AG09309 (cell line): Measurements from ENCODE around the gene ENHO.

ENCODE experiments used
- DNase-seq: peaks from one replicate; pipeline ENCODE4 v3.0.0-alpha.2; 2010; ENCODE audit warnings: low read depth
- H3K4me3 ChIP-seq: 2 replicates; pipeline ENCODE4 v1.5.1; 2011; ENCODE audit warnings: mild to moderate bottlenecking, low read depth, low read length, moderate library complexity; ENCODE audit not compliant: control insufficient read depth
- TF ChIP-seq, protein P1 (sequence below): IDR thresholded peaks from 2 replicates; pipeline ENCODE4 v1.5.1; 2011; ENCODE audit warnings: mild to moderate bottlenecking, low read depth, low read length, inconsistent platforms; ENCODE audit not compliant: insufficient read depth, control insufficient read depth; ENCODE audit errors: missing control alignments

Gene ENHO

DNA sequence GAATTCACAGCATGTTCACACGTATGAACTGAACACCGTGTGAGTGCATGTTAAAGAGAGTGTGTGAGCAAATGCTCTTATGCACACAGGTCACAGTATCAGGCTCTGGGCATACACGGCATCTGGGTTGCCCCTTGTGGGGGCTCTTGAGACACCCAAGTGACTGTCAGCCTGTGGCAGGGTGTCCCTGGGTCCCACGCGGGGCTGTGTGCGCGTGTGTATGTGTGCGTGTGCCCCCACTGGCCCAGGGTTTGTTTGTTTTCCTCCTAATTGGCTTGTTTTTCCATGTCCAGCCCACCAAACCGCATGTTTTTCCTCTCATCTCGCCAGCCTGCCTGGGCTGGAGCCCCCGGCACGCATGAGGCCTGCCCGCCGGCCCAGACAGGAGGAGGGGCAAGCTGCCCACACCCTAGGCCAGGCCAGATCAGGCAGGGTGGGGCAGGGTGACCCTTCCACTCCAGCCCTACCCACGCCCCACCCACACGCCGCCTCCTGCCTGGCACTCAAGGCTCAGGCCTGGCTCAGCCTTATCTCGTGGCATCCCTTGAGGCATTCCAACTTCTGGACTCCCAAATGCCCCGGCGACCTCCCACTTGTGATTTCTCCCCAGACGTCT, 37.9 kb upstream of the ENHO start:
- no peak overlapping the region for H3K4me3 ChIP-seq
- DNase-seq: no peak
- TF ChIP-seq, protein P1, sequence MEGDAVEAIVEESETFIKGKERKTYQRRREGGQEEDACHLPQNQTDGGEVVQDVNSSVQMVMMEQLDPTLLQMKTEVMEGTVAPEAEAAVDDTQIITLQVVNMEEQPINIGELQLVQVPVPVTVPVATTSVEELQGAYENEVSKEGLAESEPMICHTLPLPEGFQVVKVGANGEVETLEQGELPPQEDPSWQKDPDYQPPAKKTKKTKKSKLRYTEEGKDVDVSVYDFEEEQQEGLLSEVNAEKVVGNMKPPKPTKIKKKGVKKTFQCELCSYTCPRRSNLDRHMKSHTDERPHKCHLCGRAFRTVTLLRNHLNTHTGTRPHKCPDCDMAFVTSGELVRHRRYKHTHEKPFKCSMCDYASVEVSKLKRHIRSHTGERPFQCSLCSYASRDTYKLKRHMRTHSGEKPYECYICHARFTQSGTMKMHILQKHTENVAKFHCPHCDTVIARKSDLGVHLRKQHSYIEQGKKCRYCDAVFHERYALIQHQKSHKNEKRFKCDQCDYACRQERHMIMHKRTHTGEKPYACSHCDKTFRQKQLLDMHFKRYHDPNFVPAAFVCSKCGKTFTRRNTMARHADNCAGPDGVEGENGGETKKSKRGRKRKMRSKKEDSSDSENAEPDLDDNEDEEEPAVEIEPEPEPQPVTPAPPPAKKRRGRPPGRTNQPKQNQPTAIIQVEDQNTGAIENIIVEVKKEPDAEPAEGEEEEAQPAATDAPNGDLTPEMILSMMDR: no peak

DNA sequence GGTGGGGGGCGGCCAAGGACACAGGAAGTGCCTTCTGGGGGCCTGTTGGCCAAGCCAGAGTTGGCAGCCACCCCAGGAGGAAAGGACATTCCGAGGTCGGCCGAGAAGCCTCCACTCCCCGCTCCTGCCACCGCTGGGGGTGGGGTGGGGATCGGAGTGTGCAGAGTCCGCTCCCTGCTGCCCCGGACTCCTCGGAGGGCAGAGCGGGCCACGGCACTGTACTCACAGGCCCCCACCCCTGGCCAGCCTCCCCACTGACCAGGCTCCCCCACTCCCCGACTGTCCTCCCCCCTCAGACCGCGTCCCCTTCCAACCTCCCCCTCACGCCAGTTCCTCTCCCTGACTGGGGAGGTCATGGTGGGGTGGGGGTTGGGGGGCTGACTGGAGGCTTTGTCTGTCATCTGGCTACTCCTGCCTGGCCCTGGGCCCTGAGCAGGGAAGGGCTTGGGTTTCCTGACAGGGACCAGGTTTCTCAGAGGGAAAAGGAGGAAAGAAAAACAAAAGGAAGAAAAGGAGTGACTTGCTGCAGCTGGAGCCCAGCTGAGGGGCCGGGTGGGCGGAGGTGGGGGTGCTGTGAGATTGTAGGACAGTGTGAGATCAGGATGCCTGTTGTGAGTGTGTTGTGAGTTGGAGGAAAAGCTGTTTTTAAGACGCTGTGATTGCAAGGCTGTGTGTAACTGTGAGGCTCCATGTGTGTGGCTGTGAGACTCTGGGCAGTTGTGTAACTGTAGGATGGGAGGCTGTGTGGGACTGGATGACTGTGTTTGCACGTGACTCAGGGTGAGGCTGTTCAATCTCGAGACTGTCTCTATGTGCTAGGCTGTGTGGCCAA, 37.0 kb upstream of the ENHO start:
- H3K4me3 ChIP-seq: no peak overlapping the region
- TF ChIP-seq, protein P1: no peak
- DNase-seq: peak; percentile 13

DNA sequence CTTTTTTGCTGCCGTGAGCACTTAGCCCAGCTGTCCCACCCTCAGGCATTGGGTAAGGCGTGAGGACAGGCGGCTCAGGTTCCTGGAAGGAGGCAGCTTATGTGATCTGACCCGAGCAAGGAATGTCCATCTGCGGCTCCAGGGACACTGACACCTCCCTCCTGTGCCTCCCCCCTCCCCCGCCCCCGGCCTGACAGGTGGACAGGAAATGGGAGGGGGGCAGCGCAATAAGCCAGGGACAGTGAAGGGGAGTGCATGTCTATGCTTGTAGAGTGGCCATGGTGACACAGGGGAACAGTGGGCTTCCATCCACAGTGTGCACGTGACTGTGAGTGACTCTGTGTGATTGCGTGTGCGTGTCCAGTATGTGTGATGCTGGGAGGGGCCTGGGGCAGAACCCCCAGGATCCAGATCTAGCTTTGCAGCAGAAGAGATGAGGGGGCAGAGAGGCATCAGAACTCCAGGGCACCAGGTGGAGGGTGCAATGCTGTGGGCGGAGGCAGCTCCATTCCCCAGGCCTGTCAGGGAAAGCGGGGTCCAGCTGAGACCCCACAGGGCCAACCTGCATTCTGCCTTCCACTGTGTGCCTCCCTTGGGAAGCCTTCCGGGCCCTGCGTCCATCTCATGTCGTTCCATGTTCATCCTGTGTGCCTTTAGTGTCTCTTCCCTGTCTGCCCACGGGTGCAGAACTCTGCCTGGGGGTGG, 36.3 kb upstream of the ENHO start:
- DNase-seq: no peak
- TF ChIP-seq, protein P1: no peak
- H3K4me3 ChIP-seq: no peak overlapping the region

- DNase-seq: no peak
- no peak overlapping the region for H3K4me3 ChIP-seq
- TF ChIP-seq, protein P1: no peak
These were observed 35.6 kb upstream of the ENHO start for GRCh38 chr9:34558364-34558763.

DNA sequence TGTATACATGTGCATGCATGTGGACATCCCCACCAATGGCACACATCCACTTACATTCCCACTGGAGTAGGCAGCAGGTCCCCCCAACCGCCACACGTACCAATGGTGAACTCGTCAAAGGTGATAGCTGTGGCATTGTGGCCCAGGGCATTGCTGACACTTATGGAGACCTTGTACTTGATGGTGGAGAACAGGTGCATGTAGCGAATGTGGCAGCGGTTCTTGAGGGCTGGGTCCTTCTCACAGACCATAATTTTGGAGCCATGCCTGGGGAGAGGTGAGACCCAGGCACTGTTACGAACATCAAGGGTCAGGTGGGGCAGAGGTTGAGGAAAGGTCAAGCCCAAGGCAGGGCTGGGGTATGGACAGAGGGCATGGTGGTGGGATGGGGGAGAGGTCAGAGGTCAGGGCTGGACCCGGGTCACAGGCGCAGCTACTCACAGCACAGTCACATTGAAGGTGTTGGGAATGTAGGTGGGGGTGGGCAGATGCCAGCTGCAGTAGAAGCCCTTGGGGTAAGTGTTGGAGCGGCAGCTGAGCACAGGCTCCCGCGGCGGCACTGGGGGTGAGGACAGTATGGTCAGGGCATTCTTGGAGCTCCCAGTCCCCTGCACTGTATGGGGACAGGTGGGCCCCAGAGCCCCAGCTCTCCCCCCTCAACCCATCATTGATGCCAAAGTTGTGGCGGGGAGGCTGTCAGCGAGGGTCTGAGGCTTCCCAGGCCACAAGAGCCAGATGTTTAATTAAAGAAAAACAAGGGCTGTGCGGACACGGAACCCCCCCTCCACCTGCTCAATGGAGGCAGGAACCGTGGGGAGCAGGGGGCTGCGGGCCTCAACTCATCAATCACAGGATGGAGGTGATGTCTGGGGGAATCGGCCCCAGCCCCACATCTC, 34.9 kb upstream of the ENHO start:
- no peak for DNase-seq
- H3K4me3 ChIP-seq: no peak overlapping the region
- TF ChIP-seq, protein P1: no peak

GRCh38 chr9:34556949-34557348, 34.2 kb upstream of the ENHO start:
- TF ChIP-seq, protein P1: no peak
- DNase-seq: no peak
- no peak overlapping the region for H3K4me3 ChIP-seq
